Measurements from ENCODE around the gene TBATA.

DNA sequence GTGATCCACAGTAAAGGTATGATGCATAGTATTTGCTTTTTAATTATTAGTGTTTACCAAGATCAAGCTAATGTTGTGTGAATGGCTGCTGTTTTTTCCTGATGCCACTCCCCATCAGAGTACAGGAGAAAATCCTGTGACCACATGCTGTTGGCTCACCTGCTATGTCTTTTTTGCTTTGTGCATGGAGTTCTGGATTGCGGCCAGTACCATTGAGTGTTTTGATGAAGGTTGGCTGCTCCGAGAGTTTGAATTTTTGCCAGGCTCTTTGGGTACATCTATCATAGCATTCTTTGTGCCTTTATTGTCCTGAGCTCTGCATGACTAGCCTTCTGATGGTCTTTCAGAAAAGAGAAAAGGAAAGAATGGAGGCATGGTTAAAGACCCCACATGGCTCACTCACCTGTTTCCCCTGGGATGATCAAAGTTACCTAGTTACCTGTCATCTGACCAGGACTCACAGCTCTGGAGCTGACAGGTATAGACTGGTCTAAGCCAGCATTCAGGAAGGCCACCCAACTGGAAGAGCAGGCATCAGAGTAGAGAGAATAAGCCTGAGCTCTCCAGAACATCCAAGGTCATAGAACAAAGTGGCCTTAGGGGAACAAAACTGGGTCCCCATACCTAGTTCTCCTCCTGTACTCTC is 18.7 kb upstream of the TBATA start:
- TF ChIP-seq, protein P1, sequence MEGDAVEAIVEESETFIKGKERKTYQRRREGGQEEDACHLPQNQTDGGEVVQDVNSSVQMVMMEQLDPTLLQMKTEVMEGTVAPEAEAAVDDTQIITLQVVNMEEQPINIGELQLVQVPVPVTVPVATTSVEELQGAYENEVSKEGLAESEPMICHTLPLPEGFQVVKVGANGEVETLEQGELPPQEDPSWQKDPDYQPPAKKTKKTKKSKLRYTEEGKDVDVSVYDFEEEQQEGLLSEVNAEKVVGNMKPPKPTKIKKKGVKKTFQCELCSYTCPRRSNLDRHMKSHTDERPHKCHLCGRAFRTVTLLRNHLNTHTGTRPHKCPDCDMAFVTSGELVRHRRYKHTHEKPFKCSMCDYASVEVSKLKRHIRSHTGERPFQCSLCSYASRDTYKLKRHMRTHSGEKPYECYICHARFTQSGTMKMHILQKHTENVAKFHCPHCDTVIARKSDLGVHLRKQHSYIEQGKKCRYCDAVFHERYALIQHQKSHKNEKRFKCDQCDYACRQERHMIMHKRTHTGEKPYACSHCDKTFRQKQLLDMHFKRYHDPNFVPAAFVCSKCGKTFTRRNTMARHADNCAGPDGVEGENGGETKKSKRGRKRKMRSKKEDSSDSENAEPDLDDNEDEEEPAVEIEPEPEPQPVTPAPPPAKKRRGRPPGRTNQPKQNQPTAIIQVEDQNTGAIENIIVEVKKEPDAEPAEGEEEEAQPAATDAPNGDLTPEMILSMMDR (IDR thresholded peaks at IDR 0.05; ENCODE audit: control extremely low read depth in 1 of 3, insufficient read depth in 1 of 3, low read depth in 1 of 3, low read length in 3 of 3) = no peak
- no peak for TF ChIP-seq EZH2 (IDR thresholded peaks at IDR 0.05; ENCODE audit: low read depth, low read length, severe bottlenecking)
- TF ChIP-seq POLR2A (IDR thresholded peaks at IDR 0.05; ENCODE audit: control extremely low read depth in 1 of 2, low read depth in 2 of 2, low read length in 2 of 2) = no peak
- TF ChIP-seq CTBP2 (IDR thresholded peaks at IDR 0.05; ENCODE audit: borderline replicate concordance, insufficient read depth, insufficient read length, low read length) = no peak
- no peak for TF ChIP-seq CHD2 (IDR thresholded peaks at IDR 0.05; ENCODE audit: low read length)
- TF ChIP-seq, protein P2, sequence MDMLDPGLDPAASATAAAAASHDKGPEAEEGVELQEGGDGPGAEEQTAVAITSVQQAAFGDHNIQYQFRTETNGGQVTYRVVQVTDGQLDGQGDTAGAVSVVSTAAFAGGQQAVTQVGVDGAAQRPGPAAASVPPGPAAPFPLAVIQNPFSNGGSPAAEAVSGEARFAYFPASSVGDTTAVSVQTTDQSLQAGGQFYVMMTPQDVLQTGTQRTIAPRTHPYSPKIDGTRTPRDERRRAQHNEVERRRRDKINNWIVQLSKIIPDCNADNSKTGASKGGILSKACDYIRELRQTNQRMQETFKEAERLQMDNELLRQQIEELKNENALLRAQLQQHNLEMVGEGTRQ (IDR thresholded peaks at IDR 0.05; ENCODE audit: low read length) = no peak
- TF ChIP-seq POLR2AphosphoS5 (IDR thresholded peaks at IDR 0.05; ENCODE audit: low read depth, low read length) = no peak
- no peak for TF ChIP-seq KDM1A (IDR thresholded peaks at IDR 0.05; ENCODE audit: borderline replicate concordance, low read length)
- TF ChIP-seq, protein P3, sequence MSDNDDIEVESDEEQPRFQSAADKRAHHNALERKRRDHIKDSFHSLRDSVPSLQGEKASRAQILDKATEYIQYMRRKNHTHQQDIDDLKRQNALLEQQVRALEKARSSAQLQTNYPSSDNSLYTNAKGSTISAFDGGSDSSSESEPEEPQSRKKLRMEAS (IDR thresholded peaks at IDR 0.05) = no peak

Measured in H1 (cell line).